HepG2 (cell line): Measurements from ENCODE around the gene TCN2. TPM values are rescaled to one million over a fixed set of nuclear protein-coding genes. Genes with fewer than 3 reads are reported as not detected.

Experiments used
- AGO2 ChIP-seq: fragments of 200-400 bp; formaldehyde crosslinking; optimal IDR thresholded peaks from 2 replicates; pipeline ENCODE3; 2017; ENCODE audit warnings: mild to moderate bottlenecking, low read depth, low read length, moderate library complexity
- CBX2 ChIP-seq, 2 experiments: fragments of 200-600 bp in 1 of 2; sonication (generic); formaldehyde crosslinking in 1 of 2; IDR thresholded peaks; 2 replicates each; pipeline versions ENCODE4 v1.7.0 to v1.8.1; 2018 to 2022; ENCODE audit warnings: low read depth in 2 of 2, low read length in 1 of 2, mild to moderate bottlenecking in 1 of 2, missing genetic modification reagents in 1 of 2
- CHCHD3 ChIP-seq: sonication (generic); formaldehyde crosslinking; IDR thresholded peaks from 2 replicates; pipeline ENCODE4 v1.8.0; 2022; ENCODE audit warnings: mild to moderate bottlenecking, missing genetic modification reagents, moderate library complexity
- EEA1 ChIP-seq: sonication (generic); formaldehyde crosslinking; IDR thresholded peaks from 2 replicates; pipeline ENCODE4 v1.5.1; 2020; ENCODE audit warnings: mild to moderate bottlenecking, missing genetic modification reagents, borderline replicate concordance
- ERF ChIP-seq: IDR thresholded peaks from 2 replicates; pipeline ENCODE4 v1.6.1; 2018; ENCODE audit warnings: missing biosample characterization, missing genetic modification reagents
- ETV5 ChIP-seq: IDR thresholded peaks from 2 replicates; pipeline ENCODE4 v1.6.1; 2018; ENCODE audit warnings: missing biosample characterization, missing genetic modification reagents, inconsistent platforms, borderline replicate concordance
- IRX3 ChIP-seq: sonication (generic); formaldehyde crosslinking; IDR thresholded peaks from 2 replicates; pipeline ENCODE4 v1.8.1; 2023; ENCODE audit warnings: mild to moderate bottlenecking, low read depth, missing genetic modification reagents, borderline replicate concordance
- MAFK ChIP-seq, 2 experiments: IDR thresholded peaks in 1 of 2; conservative IDR thresholded peaks in 1 of 2; 2 replicates each; pipeline ENCODE4 v1.6.1; 2011; ENCODE audit warnings: improper control_type of control experiment in 2 of 2, low read length in 2 of 2
- PAX8 ChIP-seq: sonication (generic); formaldehyde crosslinking; IDR thresholded peaks from 2 replicates; pipeline ENCODE4 v1.8.0; 2022; ENCODE audit warnings: mild to moderate bottlenecking, missing genetic modification reagents, borderline replicate concordance
- REL ChIP-seq: sonication (generic); formaldehyde crosslinking; conservative IDR thresholded peaks from 2 replicates; pipeline ENCODE4 v1.8.0; 2022; ENCODE audit warnings: mild to moderate bottlenecking, missing genetic modification reagents, moderate library complexity
- REXO4 ChIP-seq: sonication (generic); formaldehyde crosslinking; IDR thresholded peaks from 2 replicates; pipeline ENCODE4 v1.8.0; 2022; ENCODE audit warnings: missing genetic modification reagents, mild to moderate bottlenecking, borderline replicate concordance
- SIN3B ChIP-seq: fragments of 150-350 bp; IDR thresholded peaks from 2 replicates; pipeline ENCODE4 v1.6.1; 2014; ENCODE audit warnings: low read length
- TBX3 ChIP-seq: fragments of 450-650 bp; IDR thresholded peaks from 2 replicates; pipeline ENCODE4 v1.6.1; 2017; ENCODE audit warnings: antibody characterized with exemption, mild to moderate bottlenecking, inconsistent platforms, borderline replicate concordance
- ZEB1 ChIP-seq: IDR thresholded peaks from 2 replicates; pipeline ENCODE4 v1.6.1; 2012; ENCODE audit warnings: mild to moderate bottlenecking, low read depth, inconsistent platforms; ENCODE audit not compliant: insufficient replicate concordance
- ZNF547 ChIP-seq: sonication (generic); formaldehyde crosslinking; IDR thresholded peaks from 2 replicates; pipeline ENCODE4 v1.5.1; 2020; ENCODE audit warnings: mild to moderate bottlenecking, missing genetic modification reagents
- polyA plus RNA-seq, 8 experiments: library from polyadenylated mRNA; depleted of rRNA in 3 of 8; stranded (reverse) in 7 of 8; unstranded in 1 of 8; fragments of >200 nt; fragmentation: Illumina TruSeq in 4 of 8; extraction: Trizol in 4 of 8; gene quantifications; 2 replicates each; pipeline versions ENCODE4 v1.2.1 to v1.2.3, GENCODE V29; 2011 to 2016; ENCODE audit warnings: low read depth in 4 of 8, missing spikeins in 1 of 8, mixed read lengths in 1 of 8; ENCODE audit not compliant: insufficient read depth in 1 of 8
- total RNA-seq, 5 experiments: library from RNA; depleted of rRNA; stranded (reverse); fragments of >200 nt; fragmentation: Illumina TruSeq; extraction: Trizol; gene quantifications; 2 replicates each; pipeline ENCODE4 v1.2.3, GENCODE V29; 2016; ENCODE audit warnings: low read depth in 1 of 5
- TF ChIP-seq, protein P1 (sequence below): sonication (generic); formaldehyde crosslinking; IDR thresholded peaks from 2 replicates; pipeline ENCODE4 v1.4.0; 2020; ENCODE audit warnings: mild to moderate bottlenecking, low read depth, missing genetic modification reagents
- TF ChIP-seq, protein P2 (sequence below): sonication (generic); formaldehyde crosslinking; IDR thresholded peaks from 2 replicates; pipeline ENCODE4 v1.9.0; 2021; ENCODE audit warnings: missing genetic modification reagents, borderline replicate concordance
- TF ChIP-seq, protein P3 (sequence below): sonication (generic); formaldehyde crosslinking; IDR thresholded peaks from 2 replicates; pipeline ENCODE4 v1.8.1; 2022; ENCODE audit warnings: low read depth, mild to moderate bottlenecking, missing genetic modification reagents
- TF ChIP-seq, protein P4 (sequence below): sonication (generic); formaldehyde crosslinking; conservative IDR thresholded peaks from 2 replicates; pipeline ENCODE4 v1.4.0; 2020; ENCODE audit warnings: missing genetic modification reagents
- TF ChIP-seq, protein P5 (sequence below): sonication (generic); formaldehyde crosslinking; IDR thresholded peaks from 2 replicates; pipeline ENCODE4 v1.5.1; 2020; ENCODE audit warnings: mild to moderate bottlenecking, moderate library complexity, missing genetic modification reagents

The TCN2 gene
- total and polyA plus RNA-seq, 2 of the 13 experiments (the other 11 are each of a cell fraction or from before 2014, with no cell fraction given): 0.29 to 0.31 TPM

DNA sequence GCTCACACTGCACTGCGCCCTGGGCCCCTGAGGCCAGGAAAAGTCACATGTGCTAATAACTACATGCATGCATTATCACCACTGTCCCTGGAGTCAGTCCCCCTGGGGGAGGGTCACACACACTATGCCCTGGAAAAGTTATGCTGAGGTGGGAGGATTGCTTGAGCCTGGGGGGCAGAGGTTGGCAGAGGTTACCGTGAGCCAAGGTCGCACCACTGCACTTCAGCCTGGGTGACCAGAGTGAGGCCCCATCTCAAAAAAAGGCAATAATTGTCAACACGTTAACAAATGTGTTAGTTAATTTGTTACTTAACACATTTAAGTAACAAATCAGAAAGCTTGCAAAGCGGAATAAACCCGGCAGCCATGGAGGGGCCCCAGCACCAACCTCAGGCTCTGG is 47.1 kb upstream of the TCN2 start (continued):
- TF ChIP-seq, protein P1, sequence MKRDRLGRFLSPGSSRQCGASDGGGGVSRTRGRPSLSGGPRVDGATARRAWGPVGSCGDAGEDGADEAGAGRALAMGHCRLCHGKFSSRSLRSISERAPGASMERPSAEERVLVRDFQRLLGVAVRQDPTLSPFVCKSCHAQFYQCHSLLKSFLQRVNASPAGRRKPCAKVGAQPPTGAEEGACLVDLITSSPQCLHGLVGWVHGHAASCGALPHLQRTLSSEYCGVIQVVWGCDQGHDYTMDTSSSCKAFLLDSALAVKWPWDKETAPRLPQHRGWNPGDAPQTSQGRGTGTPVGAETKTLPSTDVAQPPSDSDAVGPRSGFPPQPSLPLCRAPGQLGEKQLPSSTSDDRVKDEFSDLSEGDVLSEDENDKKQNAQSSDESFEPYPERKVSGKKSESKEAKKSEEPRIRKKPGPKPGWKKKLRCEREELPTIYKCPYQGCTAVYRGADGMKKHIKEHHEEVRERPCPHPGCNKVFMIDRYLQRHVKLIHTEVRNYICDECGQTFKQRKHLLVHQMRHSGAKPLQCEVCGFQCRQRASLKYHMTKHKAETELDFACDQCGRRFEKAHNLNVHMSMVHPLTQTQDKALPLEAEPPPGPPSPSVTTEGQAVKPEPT: no peak
- TF ChIP-seq MAFK (conservative IDR thresholded peaks at IDR 0.05 in 1 of 2, IDR thresholded peaks at IDR 0.05 in 1 of 2; ENCODE audit: low read length in 2 of 2): no peak
- TF ChIP-seq ZEB1: no peak
- TF ChIP-seq IRX3 (CRISPR knock-in tag): no peak
- no peak for TF ChIP-seq REL (CRISPR knock-in tag)
- TF ChIP-seq ERF (CRISPR knock-in tag): no peak
- TF ChIP-seq TBX3: 0 out of 2 replicates have a peak, but pooled peaks have one; percentile 5
- TF ChIP-seq, protein P2, sequence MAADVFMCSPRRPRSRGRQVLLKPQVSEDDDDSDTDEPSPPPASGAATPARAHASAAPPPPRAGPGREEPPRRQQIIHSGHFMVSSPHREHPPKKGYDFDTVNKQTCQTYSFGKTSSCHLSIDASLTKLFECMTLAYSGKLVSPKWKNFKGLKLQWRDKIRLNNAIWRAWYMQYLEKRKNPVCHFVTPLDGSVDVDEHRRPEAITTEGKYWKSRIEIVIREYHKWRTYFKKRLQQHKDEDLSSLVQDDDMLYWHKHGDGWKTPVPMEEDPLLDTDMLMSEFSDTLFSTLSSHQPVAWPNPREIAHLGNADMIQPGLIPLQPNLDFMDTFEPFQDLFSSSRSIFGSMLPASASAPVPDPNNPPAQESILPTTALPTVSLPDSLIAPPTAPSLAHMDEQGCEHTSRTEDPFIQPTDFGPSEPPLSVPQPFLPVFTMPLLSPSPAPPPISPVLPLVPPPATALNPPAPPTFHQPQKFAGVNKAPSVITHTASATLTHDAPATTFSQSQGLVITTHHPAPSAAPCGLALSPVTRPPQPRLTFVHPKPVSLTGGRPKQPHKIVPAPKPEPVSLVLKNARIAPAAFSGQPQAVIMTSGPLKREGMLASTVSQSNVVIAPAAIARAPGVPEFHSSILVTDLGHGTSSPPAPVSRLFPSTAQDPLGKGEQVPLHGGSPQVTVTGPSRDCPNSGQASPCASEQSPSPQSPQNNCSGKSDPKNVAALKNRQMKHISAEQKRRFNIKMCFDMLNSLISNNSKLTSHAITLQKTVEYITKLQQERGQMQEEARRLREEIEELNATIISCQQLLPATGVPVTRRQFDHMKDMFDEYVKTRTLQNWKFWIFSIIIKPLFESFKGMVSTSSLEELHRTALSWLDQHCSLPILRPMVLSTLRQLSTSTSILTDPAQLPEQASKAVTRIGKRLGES (CRISPR knock-in tag): no peak
- TF ChIP-seq ZNF547 (CRISPR knock-in tag): no peak
- no peak for TF ChIP-seq AGO2
- TF ChIP-seq CHCHD3 (CRISPR knock-in tag): no peak
- no peak for TF ChIP-seq EEA1 (CRISPR knock-in tag)
- no peak for TF ChIP-seq SIN3B
- TF ChIP-seq, protein P3, sequence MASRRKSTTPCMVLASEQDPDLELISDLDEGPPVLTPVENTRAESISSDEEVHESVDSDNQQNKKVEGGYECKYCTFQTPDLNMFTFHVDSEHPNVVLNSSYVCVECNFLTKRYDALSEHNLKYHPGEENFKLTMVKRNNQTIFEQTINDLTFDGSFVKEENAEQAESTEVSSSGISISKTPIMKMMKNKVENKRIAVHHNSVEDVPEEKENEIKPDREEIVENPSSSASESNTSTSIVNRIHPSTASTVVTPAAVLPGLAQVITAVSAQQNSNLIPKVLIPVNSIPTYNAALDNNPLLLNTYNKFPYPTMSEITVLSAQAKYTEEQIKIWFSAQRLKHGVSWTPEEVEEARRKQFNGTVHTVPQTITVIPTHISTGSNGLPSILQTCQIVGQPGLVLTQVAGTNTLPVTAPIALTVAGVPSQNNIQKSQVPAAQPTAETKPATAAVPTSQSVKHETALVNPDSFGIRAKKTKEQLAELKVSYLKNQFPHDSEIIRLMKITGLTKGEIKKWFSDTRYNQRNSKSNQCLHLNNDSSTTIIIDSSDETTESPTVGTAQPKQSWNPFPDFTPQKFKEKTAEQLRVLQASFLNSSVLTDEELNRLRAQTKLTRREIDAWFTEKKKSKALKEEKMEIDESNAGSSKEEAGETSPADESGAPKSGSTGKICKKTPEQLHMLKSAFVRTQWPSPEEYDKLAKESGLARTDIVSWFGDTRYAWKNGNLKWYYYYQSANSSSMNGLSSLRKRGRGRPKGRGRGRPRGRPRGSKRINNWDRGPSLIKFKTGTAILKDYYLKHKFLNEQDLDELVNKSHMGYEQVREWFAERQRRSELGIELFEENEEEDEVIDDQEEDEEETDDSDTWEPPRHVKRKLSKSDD (CRISPR knock-in tag): no peak
- TF ChIP-seq, protein P4, sequence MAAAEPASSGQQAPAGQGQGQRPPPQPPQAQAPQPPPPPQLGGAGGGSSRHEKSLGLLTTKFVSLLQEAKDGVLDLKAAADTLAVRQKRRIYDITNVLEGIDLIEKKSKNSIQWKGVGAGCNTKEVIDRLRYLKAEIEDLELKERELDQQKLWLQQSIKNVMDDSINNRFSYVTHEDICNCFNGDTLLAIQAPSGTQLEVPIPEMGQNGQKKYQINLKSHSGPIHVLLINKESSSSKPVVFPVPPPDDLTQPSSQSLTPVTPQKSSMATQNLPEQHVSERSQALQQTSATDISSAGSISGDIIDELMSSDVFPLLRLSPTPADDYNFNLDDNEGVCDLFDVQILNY: no peak
- TF ChIP-seq REXO4: no peak
- TF ChIP-seq CBX2 (IDR thresholded peaks at IDR 0.05; ENCODE audit: low read depth, low read length): no peak
- TF ChIP-seq CBX2 (CRISPR knock-in tag; IDR thresholded peaks at IDR 0.05; ENCODE audit: low read depth): no peak
- no peak for TF ChIP-seq PAX8
- TF ChIP-seq, protein P5, sequence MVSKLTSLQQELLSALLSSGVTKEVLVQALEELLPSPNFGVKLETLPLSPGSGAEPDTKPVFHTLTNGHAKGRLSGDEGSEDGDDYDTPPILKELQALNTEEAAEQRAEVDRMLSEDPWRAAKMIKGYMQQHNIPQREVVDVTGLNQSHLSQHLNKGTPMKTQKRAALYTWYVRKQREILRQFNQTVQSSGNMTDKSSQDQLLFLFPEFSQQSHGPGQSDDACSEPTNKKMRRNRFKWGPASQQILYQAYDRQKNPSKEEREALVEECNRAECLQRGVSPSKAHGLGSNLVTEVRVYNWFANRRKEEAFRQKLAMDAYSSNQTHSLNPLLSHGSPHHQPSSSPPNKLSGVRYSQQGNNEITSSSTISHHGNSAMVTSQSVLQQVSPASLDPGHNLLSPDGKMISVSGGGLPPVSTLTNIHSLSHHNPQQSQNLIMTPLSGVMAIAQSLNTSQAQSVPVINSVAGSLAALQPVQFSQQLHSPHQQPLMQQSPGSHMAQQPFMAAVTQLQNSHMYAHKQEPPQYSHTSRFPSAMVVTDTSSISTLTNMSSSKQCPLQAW (CRISPR knock-in tag): peak; percentile 48; the same call in 1 of the 2 replicates
- TF ChIP-seq ETV5 (CRISPR knock-in tag): no peak
